ENCODE data around the gene FBXL15.

Gene FBXL15

DNA sequence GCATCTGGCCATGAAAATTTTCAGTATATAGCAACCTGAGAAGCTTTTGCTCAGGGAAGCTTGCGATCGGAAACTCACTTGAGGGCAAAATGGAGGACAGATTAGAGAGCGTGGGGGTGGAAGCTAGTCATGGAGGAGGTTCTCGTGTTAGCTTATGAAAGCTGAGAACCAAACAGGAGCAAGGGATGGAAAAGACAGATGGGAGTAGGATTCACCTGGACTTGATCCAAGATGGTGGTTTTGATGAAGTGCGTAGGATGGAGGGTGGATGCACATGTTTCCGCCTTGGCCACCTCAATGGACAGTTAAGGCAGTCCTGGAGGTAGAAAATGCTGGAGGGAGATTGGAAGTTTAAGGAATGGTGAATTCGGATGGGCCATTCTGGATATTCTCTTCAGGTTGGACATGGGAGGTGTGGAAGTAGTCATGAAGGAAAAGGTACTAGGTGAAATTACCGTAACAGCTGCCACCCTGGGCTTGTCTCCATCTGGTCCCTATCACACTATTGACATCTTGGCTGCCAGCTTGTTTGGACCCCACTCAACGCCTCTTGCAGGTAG is 37.0 kb downstream of the FBXL15 start:
- DNase-seq = no peak

DNA sequence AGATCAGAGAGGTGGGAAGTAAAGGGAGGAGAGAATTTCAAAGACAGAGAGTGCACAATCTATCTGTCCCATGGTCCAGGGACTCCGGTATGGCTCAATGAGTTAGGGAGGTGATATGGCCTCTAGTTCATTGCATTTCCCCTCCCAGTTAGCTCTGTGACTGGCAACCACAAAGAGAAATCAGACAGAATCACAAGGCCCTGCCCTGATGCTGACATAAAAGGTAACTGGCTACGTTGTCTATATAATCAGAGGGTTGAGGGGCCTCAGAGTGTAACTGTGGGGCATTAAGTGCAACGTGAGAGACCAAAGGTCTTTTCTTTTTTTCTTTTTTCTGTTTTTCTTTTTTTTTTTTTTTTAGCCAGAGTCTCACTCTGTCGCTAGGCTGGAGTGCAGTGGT is 38.0 kb downstream of the FBXL15 start:
- DNase-seq = no peak

DNA sequence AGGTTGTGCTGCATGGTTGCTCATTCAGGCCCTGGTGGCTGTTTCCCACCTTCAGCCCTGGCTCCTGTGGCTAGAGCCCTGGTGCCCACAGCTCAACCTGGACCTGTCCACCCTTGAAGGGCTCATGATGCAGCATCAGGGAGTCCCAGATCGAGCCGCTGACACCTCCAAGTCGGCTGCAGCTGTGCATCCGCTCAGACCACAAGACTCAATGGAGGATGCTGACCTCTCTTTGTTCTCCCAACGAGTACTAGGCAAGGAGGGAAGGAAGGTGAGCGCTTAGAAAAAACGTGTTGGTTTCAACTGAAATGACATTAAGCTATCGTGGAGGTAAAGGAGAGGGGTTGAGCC is 40.2 kb downstream of the FBXL15 start:
- DNase-seq = no peak

DNA sequence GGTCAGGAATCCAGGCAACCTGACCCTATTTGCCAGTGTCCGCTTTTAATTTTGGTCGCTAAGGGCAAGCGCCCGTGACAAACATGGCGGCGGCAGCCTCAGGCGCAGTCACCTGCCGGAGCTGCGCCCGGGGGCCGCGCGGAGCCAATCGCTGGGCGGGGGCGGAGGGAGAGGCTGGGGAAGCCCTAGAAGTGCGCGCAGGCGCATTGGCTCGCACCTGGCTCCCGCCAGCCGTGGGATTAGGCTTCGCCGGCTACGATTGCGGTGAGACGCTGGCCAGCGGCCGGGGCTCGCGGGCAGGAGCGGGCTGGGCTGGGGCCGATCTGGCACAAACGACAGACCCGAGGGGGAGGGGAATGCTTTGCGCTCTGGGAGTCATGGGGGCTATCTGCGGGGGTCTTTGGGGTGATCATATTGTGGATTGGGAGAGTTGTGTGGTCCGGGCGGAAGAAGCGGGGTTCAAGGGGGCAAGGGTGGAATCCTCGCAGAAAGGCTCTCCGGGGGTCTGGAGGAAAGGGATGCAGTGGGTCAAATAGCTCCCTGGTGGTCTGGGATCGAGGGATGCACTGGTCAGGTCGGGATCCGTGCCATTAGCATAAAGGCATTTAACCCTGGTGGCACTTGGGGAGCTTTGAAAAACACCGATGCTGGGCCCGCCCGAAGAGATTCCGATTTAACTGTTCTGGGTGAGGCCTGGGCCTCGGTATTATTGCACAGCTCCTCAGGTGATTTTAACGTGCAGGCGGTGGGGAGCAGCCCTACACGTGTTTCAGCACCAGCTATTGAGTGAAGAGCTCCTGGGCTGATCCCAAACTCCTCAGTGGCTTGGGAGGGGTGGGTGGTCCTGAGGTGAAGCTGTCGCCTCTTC is 40.8 kb downstream of the FBXL15 start:
- peak; percentile 96 for DNase-seq

DNA sequence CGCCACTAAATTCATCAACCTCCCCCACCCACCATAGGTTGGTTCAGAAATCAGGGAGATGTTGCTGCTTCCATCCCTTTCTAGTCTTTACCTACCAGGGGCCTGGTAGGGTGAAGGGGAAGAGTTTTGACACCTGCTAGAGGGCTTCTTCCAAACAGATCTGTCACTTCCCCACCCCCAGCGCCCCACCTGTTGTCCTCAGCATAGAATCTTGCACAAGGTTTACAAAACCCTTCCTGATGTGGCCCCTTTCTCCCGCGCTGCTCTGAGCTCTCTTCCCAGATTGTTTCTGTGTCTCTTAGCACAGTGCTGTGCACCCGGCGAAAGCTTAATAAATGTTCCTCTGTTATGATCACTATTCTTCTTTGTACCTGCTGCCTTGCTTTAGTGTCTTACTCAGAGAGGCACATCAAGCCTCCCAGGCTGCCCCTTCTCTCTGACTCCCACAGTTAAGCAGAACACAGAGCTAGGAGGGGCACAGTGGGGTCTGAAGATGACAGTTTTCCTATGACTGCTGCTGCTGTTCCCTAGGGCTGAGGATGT is 41.9 kb downstream of the FBXL15 start:
- no peak for DNase-seq

DNA sequence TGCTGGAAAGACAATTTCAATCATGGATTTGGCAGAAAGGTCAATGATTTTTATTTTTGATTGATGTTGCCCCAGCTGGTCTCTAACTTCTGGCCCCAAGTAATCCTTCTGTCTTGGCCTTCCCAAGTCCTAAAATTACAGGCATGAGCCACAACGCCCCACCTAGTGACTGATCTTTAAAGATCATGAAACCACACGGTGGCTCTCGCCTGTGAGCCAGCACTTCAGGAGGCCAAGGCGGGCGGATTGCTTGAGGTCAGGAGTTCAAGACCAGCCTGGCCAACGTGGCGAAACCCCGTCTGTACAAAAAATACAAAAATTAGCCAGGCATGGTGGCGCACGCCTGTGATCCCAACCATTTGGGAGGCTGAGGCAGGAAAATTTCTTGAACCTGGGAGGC is 43.3 kb downstream of the FBXL15 start:
- no peak for DNase-seq

DNA sequence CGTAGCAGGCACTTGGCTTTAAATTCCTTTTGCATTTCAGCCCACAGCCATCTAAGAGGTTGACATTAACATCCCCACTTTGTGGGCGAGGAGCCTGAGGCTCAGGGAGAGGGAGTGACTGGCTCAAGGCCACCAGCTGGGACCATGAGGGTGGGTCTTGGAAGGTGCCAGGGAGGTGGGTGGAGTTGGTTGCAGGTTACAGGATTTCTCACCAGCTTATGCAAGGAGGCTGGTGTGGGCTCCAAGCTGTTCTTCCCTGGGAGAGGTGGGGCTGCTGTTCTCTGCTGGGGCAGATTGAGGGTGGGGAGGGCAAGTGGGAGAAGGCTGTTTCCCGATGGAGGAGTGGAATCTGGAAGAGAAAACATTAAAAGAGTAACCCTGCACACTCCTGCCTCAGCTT is 44.8 kb downstream of the FBXL15 start:
- DNase-seq = no peak

DNA sequence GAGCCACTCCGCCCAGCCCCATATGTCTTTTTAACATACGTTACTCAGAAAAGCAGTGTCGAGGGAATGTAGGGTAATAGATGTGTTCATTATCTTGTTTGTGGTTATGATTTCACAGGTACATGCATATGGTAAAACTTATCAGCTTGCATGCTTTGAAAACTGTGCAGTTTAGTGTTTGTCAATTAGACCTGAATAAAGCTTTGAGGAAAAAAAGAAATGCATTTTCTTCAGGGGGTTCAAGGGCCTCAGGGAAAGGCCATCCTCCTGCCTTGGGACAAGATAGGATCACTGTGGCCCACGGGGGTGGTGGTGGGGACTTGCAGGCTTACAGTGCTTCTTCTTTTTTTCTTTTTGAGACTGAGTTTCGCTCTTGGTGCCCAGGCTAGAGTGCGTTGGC is 46.7 kb downstream of the FBXL15 start:
- DNase-seq = no peak

DNA sequence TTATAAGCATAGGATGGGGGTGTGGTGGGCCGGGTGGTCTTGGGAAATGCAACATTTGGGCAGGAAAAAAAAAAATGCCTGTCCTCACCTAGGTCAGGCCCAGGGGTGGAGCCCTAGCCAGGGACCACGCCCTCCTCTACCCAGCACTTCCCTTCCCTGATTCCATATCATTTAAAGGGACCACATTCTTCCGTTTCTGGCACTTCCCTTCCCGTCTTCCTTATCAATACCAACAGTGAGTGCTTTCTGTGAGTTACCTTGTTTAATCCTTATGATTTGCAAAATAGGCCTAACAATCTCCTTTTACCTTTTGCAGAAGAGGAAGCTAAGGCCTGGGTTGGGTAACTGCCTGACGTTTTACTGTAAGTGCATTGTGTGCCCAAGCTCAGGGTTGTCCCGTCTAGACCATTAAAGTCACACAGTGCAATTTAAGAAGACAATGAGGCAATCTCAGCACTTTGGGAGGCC is 47.4 kb downstream of the FBXL15 start:
- DNase-seq = no peak

DNA sequence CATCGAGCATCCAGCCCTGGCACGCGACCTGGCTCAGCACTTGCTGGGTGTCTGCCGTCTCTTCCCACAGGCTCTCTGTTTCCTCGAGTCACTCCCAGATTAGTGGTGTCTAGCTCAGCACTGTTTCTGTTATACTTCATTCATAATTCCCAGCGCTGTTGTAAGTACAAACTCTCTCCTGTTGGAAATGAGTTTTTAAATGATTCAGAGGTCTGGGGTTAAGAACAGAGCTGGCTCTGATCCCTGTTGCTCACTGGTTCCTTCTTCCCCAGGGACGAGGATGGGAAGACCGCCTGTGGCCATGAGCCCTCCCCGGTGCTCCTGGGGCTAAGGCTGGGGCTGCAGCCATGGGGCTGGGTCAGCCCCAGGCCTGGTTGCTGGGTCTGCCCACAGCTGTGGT is 48.0 kb downstream of the FBXL15 start:
- no peak for DNase-seq

DNA sequence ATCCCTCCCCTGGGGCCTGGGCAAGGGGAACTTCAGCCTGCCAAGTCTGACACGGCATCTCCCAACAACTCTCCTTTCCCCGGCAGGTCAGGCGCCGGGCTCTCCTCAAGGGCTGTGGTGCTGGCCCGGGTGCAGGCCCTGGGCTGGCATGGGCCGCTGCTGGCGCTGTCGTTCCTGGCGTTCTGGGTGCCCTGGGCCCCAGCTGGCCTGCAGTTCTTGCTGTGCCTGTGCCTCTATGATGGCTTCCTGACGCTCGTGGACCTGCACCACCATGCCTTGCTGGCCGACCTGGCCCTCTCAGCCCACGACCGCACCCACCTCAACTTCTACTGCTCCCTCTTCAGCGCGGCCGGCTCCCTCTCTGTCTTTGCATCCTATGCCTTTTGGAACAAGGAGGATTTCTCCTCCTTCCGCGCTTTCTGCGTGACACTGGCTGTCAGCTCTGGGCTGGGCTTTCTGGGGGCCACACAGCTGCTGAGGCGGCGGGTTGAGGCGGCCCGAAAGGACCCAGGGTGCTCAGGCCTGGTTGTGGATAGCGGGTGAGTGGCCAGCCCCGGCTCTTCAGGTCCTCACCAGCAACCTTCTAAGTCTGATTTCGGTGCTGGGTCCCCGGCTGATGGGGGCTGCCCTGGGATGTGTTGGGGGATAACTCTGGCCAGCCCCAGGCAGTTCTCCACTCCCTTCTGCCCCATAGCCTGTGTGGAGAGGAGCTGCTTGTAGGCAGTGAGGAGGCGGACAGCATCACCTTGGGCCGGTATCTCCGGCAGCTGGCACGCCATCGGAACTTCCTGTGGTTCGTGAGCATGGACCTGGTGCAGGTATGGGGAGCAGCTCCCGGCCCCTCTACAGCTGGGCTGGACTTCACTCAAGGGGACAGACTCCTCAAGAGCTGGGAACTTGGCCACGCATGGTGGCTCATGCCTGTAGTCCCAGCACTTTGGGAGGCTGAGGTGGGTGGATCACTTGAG is 50.2 kb downstream of the FBXL15 start:
- no peak for DNase-seq

Data from activated CD8-positive, alpha-beta memory T cell treated with anti-CD3 and anti-CD28 coated beads for 24 hours (primary cell).